Astrocyte (in vitro differentiated cells and primary cell): ENCODE measurements around the gene TACR2. TPM values are rescaled to one million over a fixed set of nuclear protein-coding genes. Genes with fewer than 3 reads are reported as not detected.

Experiments used
- DNase-seq: peaks from one replicate; pipeline ENCODE4 v3.0.0-alpha.2; 2010; ENCODE audit warnings: low read depth
- FAIRE-seq: peaks from 2 replicates; lab custom pipeline; 2011; peaks lifted over from hg19 to GRCh38; lab: Jason Lieb, UNC
- H2AFZ ChIP-seq: 2 replicates; pipeline ENCODE4 v1.6.0; 2012; ENCODE audit warnings: low read depth, low read length, inconsistent platforms
- H3K27ac ChIP-seq: 2 replicates; pipeline ENCODE4 v1.5.1; 2011; ENCODE audit warnings: low read depth, low read length, inconsistent platforms
- H3K27me3 ChIP-seq: 2 replicates; pipeline ENCODE4 v1.6.0; 2011; ENCODE audit warnings: low read length, inconsistent platforms; ENCODE audit not compliant: insufficient read depth
- H3K36me3 ChIP-seq: 2 replicates; pipeline ENCODE4 v1.5.1; 2011; ENCODE audit warnings: low read length, inconsistent platforms; ENCODE audit not compliant: insufficient read depth
- H3K4me1 ChIP-seq: 2 replicates; pipeline ENCODE4 v1.5.1; 2011; ENCODE audit warnings: low read length, inconsistent platforms; ENCODE audit not compliant: insufficient read depth
- H3K4me2 ChIP-seq: 2 replicates; pipeline ENCODE4 v1.6.0; 2012; ENCODE audit warnings: low read length, inconsistent platforms
- H3K4me3 ChIP-seq: 2 replicates; pipeline ENCODE4 v1.5.1; 2011; ENCODE audit warnings: low read depth, mild to moderate bottlenecking, low read length, inconsistent platforms; ENCODE audit not compliant: insufficient read depth
- H3K79me2 ChIP-seq: 2 replicates; pipeline ENCODE4 v1.6.0; 2012; ENCODE audit warnings: mild to moderate bottlenecking, low read length, inconsistent platforms; ENCODE audit not compliant: insufficient read depth
- H3K9ac ChIP-seq: 2 replicates; pipeline ENCODE4 v1.6.0; 2012; ENCODE audit warnings: mild to moderate bottlenecking, low read length, inconsistent platforms
- H3K9me3 ChIP-seq: 2 replicates; pipeline ENCODE4 v1.5.1; 2012; ENCODE audit warnings: low read depth, mild to moderate bottlenecking, low read length, inconsistent platforms; ENCODE audit not compliant: insufficient read depth
- H4K20me1 ChIP-seq: 2 replicates; pipeline ENCODE4 v1.6.0; 2012; ENCODE audit warnings: low read length, inconsistent platforms; ENCODE audit not compliant: insufficient read depth
- H3K27ac Mint-ChIP-seq: one replicate; pipeline ENCODE4 v1.8.0; 2021; ENCODE audit warnings: mild to moderate bottlenecking, mixed read lengths; ENCODE audit not compliant: unreplicated experiment
- H3K27me3 Mint-ChIP-seq: one replicate; pipeline ENCODE4 v1.8.0; 2021; ENCODE audit warnings: low read depth, mixed read lengths; ENCODE audit not compliant: unreplicated experiment
- H3K36me3 Mint-ChIP-seq: one replicate; pipeline ENCODE4 v1.8.0; 2021; ENCODE audit warnings: low read depth, mixed read lengths; ENCODE audit not compliant: unreplicated experiment
- H3K4me1 Mint-ChIP-seq: one replicate; pipeline ENCODE4 v1.8.0; 2021; ENCODE audit warnings: low read depth, mixed read lengths; ENCODE audit not compliant: unreplicated experiment
- H3K4me3 Mint-ChIP-seq: one replicate; pipeline ENCODE4 v1.8.0; 2021; ENCODE audit warnings: mild to moderate bottlenecking, moderate library complexity, mixed read lengths; ENCODE audit not compliant: unreplicated experiment
- H3K9me3 Mint-ChIP-seq: one replicate; pipeline ENCODE4 v1.8.0; 2021; ENCODE audit warnings: mild to moderate bottlenecking, mixed read lengths; ENCODE audit not compliant: unreplicated experiment
- CTCF ChIP-seq: IDR thresholded peaks from 2 replicates; pipeline ENCODE4 v1.5.1; 2011; ENCODE audit warnings: low read depth, mild to moderate bottlenecking, inconsistent platforms, low read length, moderate library complexity; ENCODE audit not compliant: insufficient read depth
- EZH2 ChIP-seq: IDR thresholded peaks from 2 replicates; pipeline ENCODE4 v1.6.1; 2012; ENCODE audit warnings: mild to moderate bottlenecking, low read length, inconsistent platforms; ENCODE audit not compliant: insufficient read depth
- total RNA-seq: library from RNA; stranded (reverse); gene quantifications from 2 replicates; pipeline ENCODE4 v1.2.1, GENCODE V29; 2021

TACR2 gene
- total RNA-seq, 1 donor from 2014 or later: not detected

- Histone ChIP-seq H3K27ac (no peak overlapping the region), H3K27me3 (no peaks in the 10 kb centered on the region), H4K20me1 (no peaks in the 10 kb centered on the region), H2AFZ (no peak overlapping the region), H3K4me1 (peaks cover 10% of the 10 kb centered on the region), H3K79me2 (no peaks in the 10 kb centered on the region), H3K9me3 (no peaks in the 10 kb centered on the region), H3K4me2 (no peak overlapping the region), H3K9ac (no peak overlapping the region), H3K4me3 (no peak overlapping the region), H3K36me3 (no peaks in the 10 kb centered on the region)
- H3K4me1 Mint-ChIP-seq: peaks cover 7% of the 10 kb centered on the region
- no peak overlapping the region for H3K27ac Mint-ChIP-seq
- H3K4me3 Mint-ChIP-seq: no peak overlapping the region
- no peaks in the 10 kb centered on the region for H3K27me3 Mint-ChIP-seq
- no peak for FAIRE-seq
- no peak for DNase-seq
- TF ChIP-seq EZH2 (no peak), CTCF (no peak)
- H3K36me3 Mint-ChIP-seq: peaks cover 26% of the 10 kb centered on the region
- H3K9me3 Mint-ChIP-seq: no peaks in the 10 kb centered on the region
Observed at GRCh38 chr10:69406816-69407580, 9.7 kb downstream of the TACR2 start.

DNA sequence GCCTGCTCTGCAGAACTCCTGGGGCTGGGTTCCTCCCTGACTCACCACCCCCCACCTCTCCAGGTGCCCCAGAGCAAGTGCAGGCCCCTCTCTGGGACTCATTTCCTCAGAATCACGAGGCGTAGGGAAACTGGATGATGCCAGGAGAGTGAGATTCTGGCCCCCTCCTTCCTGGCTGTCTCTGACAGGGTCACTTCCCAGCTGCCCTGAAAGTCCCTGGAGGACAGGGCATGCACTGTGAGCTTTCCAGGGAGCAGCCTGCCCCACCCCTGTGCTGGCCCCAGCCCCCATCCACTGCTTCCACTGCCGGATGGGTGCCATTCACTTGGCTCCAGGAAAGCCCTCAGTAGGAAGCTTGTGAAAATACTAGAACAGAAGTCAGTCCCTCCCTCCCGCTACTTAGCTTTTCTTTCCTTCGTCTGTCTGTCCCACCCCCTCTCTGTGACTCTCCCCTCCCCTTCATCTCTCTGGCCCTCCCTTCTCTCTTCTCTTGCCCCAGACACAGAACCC is 10.4 kb downstream of the TACR2 start:
- Mint-ChIP-seq H3K4me3 (no peak overlapping the region), H3K27me3 (no peaks in the 10 kb centered on the region), H3K27ac (no peak overlapping the region), H3K9me3 (no peaks in the 10 kb centered on the region), H3K4me1 (peaks cover 4% of the 10 kb centered on the region), H3K36me3 (peaks cover 26% of the 10 kb centered on the region)
- DNase-seq: no peak
- Histone ChIP-seq H4K20me1 (no peaks in the 10 kb centered on the region), H3K4me3 (no peak overlapping the region), H3K36me3 (no peaks in the 10 kb centered on the region), H3K9me3 (no peaks in the 10 kb centered on the region), H3K4me2 (no peak overlapping the region), H3K27me3 (no peaks in the 10 kb centered on the region), H3K4me1 (peaks cover 10% of the 10 kb centered on the region), H3K9ac (no peak overlapping the region), H2AFZ (no peak overlapping the region), H3K27ac (no peak overlapping the region), H3K79me2 (no peaks in the 10 kb centered on the region)
- TF ChIP-seq EZH2: no peak
- TF ChIP-seq CTCF: no peak
- no peak for FAIRE-seq

DNA sequence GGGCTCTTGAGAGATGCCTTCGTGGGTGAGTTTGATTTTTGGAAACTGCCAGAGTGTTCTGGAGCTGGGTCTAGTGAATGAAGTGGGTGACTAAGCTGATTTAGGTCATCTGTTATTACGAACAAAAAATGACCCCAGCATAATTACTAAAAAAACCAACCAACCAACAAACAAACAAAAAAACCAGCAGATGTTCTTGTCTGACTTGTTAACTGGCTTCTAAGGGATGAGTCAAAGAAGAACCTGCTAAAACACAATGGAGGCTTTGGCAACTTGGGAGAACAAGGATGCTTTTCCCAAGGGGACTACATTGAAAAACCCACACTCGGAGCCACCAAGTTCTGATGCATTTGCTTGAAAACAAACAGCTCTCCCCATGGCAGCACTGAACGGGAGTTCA is 11.5 kb downstream of the TACR2 start:
- H3K9me3 ChIP-seq: no peaks in the 10 kb centered on the region
- no peak overlapping the region for H3K4me3 ChIP-seq
- H3K36me3 Mint-ChIP-seq: peaks cover 35% of the 10 kb centered on the region
- peaks cover 10% of the 10 kb centered on the region for H3K4me1 ChIP-seq
- no peaks in the 10 kb centered on the region for H3K79me2 ChIP-seq
- no peak overlapping the region for H3K9ac ChIP-seq
- no peak overlapping the region for H3K27ac Mint-ChIP-seq
- H3K4me3 Mint-ChIP-seq: no peak overlapping the region
- H3K27me3 ChIP-seq: no peaks in the 10 kb centered on the region
- H3K27me3 Mint-ChIP-seq: no peaks in the 10 kb centered on the region
- no peaks in the 10 kb centered on the region for H3K9me3 Mint-ChIP-seq
- no peak overlapping the region for H3K4me2 ChIP-seq
- H2AFZ ChIP-seq: no peak overlapping the region
- H3K36me3 ChIP-seq: no peaks in the 10 kb centered on the region
- FAIRE-seq (no peak), DNase-seq (no peak)
- TF ChIP-seq CTCF (no peak), EZH2 (no peak)
- H3K4me1 Mint-ChIP-seq: peaks cover 4% of the 10 kb centered on the region
- no peak overlapping the region for H3K27ac ChIP-seq
- H4K20me1 ChIP-seq: no peaks in the 10 kb centered on the region
